ENCODE measurements around the gene OR11A1. TPM values are rescaled to one million over a fixed set of nuclear protein-coding genes. Genes with fewer than 3 reads are reported as not detected.

Gene OR11A1
- total and polyA plus RNA-seq, 8 donors, result 0.06 TPM; not detected in 7

- Histone ChIP-seq H3K9me3 (no peaks in the 10 kb centered on the region), H3K4me3 (no peak overlapping the region), H3K27me3 (no peaks in the 10 kb centered on the region), H3K4me1 (no peaks in the 10 kb centered on the region), H3K36me3 (no peaks in the 10 kb centered on the region), H3K27ac (no peak overlapping the region)
- DNase-seq (no peak), ATAC-seq (no peak)
- intact Hi-C loops (cut with DNase I), result no loop called here
- TF ChIP-seq CTCF (IDR thresholded peaks at IDR 0.05), result no peak
Measured at GRCh38 chr6:29490055-29490454, 33.2 kb upstream of the OR11A1 start.

DNA sequence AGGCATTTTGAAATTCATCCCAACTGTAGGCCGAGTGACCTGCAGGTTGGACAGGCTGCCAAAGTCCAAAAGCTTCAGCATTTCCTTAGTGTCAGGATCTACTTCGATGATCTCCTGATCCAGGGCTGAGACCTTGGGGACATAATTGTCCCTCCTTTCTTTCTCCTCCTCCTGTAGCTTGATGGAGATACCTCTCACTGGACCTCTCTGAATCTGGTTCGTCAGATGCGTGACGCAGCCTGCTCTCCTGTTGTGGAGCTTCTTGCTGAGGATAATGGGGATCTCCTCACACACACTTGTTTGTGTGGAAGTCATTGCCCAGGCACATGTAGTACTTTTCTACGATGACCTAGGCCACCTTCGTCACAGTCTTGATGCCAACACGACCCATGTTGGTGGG lies 32.4 kb upstream of the OR11A1 start:
- no peaks in the 10 kb centered on the region for H3K36me3 ChIP-seq
- no peak for DNase-seq

GRCh38 chr6:29488874-29489273 lies 32.0 kb upstream of the OR11A1 start:
- no peak overlapping the region for H3K27ac ChIP-seq
- ATAC-seq (no peak), DNase-seq (no peak)
- TF ChIP-seq CTCF (IDR thresholded peaks at IDR 0.05), result no peak
- no peaks in the 10 kb centered on the region for H3K4me1 ChIP-seq
- no peaks in the 10 kb centered on the region for H3K27me3 ChIP-seq
- no peak overlapping the region for H3K4me3 ChIP-seq
- H3K36me3 ChIP-seq, result no peaks in the 10 kb centered on the region
- intact Hi-C loops (cut with DNase I), result no loop called here
- no peaks in the 10 kb centered on the region for H3K9me3 ChIP-seq

More for the DNA sequence above, 32.4 kb upstream of the OR11A1 start:
- Histone ChIP-seq H3K4me1 (no peaks in the 10 kb centered on the region), H3K4me3 (no peak overlapping the region), H3K27ac (no peak overlapping the region), H3K9me3 (no peaks in the 10 kb centered on the region), H3K27me3 (no peaks in the 10 kb centered on the region)
- ATAC-seq, result no peak
- intact Hi-C loops (cut with DNase I), result no loop called here
- no peak for TF ChIP-seq CTCF (IDR thresholded peaks at IDR 0.05)

DNA sequence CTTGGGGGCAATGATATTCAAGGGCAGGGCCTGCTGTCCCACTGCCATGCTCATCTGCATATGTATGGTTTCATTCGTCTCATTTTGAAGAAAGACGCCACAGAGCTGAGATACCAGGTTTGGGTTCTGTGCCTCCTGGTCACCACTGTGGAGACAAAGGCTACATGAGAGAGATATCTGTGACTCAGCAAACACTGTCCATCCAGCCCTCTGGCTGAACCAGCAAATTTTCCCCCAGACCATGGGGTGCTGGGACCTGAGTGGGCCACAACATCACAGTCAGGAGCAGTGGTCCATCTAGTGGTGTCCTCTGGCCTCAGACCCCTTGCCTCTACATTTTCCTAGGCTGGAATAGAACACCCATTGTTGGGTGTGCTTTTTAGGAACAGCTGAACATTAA lies 30.8 kb upstream of the OR11A1 start, which contains the start of gene MAS1L:
TSS of gene MAS1L (minus strand) at position 297 of the 400 bp plus-strand sequence. CDS start at position 243, 54 bp downstream.
- Histone ChIP-seq H3K4me3 (no peak within 1 kb of the TSS), H3K27me3 (no peaks in the 10 kb centered on the region), H3K36me3 (no peaks in the 10 kb centered on the region), H3K27ac (no peak within 1 kb of the TSS), H3K9me3 (no peaks in the 10 kb centered on the region), H3K4me1 (no peaks in the 10 kb centered on the region)
- ATAC-seq (no peak), DNase-seq (no peak)
- intact Hi-C loops (cut with DNase I), result no loop called here
- TF ChIP-seq CTCF (IDR thresholded peaks at IDR 0.05), result no peak

DNA sequence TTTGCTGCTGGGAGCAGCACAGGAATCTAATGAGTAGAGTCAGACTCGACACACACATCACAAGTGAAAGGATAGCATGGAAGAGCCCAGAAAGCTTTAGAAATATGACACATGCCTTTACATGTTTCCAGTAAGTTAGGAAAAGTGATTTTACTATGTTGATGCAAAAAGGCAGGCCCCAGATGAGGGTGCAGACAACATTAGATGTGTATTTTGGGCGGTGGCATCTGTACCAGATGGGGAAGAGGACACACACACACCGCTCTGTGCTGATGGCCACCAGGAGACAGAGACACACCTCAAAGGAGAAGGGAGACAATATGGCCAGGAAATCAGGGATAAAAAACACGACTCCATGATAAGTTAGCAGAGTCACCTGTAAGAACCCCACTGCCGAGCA lies 30.3 kb upstream of the OR11A1 start:
- no peak for TF ChIP-seq CTCF (IDR thresholded peaks at IDR 0.05)
- H3K36me3 ChIP-seq, result no peaks in the 10 kb centered on the region
- ATAC-seq (no peak), DNase-seq (no peak)
- no peaks in the 10 kb centered on the region for H3K4me1 ChIP-seq
- H3K27me3 ChIP-seq, result no peaks in the 10 kb centered on the region
- intact Hi-C loops (cut with DNase I), result no loop called here
- H3K27ac ChIP-seq, result no peak overlapping the region
- no peak overlapping the region for H3K4me3 ChIP-seq
- H3K9me3 ChIP-seq, result no peaks in the 10 kb centered on the region
